SIG-M5 treated with dmso at 0.1 percent for 504 hours (cell line): ENCODE results near the gene STYXL1.

Experiments
- DNase-seq: peaks from one replicate; lab custom pipeline; 2025; ENCODE audit not compliant: unreplicated experiment; lab: John Stamatoyannopoulos, UW

Gene STYXL1

DNA sequence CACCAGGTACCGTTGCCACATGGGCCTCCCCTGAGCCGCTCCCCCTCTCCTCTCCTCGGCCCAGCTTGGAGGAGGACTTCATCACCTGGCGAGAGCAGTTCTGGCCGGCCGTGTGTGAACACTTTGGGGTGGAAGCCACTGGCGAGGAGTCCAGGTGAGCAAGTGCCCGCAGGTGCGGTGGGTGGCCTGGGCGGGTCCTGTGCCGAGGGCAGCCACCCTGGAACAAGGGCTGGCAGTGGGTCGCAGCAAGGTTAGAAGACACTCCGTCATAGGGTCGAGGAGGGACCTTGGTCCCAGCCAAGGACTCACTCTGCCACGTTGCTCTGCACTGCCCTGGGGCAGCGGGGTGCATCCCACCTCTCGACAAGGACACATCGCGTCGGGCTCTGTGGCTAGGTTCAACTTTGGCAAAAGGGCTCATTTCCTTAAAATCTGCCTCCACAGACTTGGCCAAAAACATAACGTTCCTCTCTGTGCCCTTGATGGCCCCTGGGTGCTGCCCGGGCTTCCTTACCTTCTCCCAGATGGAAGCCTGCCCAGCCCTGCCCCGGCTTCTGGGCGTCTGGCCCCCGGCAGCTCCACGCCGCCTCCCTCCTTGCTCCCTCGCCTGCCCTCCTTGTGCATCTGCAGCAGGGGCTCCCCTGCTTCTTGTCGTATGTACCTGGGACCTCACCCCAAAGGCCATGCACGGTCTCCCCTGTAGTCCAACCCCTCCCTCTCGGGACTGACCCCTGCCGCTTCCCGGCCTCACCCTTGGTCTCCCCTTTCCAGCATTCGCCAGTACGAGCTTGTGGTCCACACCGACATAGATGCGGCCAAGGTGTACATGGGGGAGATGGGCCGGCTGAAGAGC lies 66.1 kb downstream of the STYXL1 start:
- DNase-seq: no peak

DNA sequence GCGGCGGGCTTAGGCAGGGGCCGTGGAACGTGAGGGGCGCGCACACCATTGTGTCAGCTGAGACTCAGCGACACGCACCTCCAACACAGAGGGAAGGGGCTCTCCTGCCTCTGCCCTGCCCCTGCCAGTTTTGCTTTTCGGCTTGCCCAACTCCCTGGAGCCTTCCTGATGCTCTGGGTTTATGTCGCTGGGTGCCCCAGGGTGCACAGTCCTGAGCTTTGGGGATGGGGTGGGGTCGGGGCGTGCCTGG lies 66.7 kb downstream of the STYXL1 start:
- DNase-seq: no peak

DNA sequence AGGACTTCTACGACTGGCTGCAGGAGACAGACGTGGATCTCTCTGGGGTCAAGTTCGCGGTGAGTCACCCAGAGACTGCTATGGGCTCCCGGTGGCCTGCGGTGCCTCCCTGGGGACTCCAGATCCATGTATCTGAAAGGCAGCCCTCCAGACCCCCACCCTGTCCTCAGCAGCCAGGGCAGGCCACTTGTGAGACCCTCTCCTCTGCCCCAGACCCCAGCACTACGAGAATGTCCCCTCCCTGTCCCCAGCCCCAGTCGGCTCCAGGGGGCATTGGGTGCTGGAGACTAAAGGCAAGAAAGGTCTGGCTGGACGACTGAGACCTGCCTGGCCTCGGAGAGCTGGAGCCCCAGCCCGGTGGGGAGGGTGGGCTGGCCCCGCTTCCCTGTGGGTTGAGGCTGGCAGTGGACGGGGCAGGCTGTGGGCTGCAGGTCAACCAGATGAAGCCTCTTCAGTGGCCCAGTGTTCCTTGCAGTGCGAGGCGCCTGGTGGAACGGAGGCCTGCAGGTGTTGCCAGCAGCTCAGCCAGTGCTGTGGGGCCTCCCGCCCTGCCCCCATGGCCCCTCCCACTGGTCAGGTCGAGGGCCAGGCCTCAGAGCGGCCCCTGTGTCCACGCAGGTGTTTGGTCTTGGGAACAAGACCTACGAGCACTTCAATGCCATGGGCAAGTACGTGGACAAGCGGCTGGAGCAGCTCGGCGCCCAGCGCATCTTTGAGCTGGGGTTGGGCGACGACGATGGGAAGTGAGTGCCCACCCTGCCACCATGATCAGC lies 67.2 kb downstream of the STYXL1 start:
- no peak for DNase-seq

DNA sequence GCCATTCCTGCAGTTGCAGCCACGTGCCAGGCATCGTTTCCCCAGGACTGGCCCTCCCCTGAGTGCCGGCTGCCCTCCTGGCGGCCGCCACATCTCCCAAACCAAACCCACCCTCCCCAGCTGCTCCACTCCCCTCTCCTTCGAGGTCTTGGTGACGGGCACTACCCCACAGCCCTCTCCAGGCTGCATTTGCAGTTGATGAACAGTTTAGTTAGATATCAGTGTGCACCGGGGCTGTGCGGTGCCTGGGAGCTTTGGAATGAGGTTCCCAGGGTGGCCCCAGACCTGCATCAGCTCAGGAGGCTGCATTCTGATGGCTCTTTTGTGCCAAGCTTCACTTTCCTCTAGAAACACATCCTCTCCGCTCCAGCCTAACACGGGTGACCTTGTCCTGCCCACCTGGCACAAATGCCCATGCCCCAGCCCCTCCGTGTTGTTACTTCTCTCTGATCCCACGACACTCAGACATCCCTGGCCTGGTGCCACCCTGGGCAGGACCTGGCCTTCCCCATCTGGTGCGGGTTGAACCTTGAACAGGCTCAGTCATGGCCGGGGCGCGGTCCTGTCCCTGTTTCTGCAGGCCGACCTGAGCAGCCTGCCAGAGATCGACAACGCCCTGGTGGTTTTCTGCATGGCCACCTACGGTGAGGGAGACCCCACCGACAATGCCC lies 67.9 kb downstream of the STYXL1 start:
- no peak for DNase-seq

DNA sequence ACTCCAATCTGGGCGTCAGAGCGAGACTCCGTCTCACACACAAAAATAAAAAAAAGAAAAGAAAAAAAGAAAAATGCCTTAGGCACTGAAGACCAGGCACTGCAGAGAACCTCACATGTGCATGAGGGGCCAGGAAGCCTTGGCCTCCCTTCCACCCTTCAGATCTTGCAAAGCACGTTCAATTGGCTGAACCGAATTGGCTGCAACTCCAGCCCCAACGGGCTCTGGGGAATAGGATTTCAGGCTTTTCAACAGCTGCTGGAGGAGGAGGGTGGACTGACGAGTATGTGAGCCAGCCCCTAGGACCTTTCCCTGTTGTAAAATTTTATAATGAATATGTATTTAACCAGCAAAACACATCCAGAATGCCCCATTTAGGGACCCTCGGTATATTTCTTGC lies 70.1 kb downstream of the STYXL1 start:
- DNase-seq: no peak

DNA sequence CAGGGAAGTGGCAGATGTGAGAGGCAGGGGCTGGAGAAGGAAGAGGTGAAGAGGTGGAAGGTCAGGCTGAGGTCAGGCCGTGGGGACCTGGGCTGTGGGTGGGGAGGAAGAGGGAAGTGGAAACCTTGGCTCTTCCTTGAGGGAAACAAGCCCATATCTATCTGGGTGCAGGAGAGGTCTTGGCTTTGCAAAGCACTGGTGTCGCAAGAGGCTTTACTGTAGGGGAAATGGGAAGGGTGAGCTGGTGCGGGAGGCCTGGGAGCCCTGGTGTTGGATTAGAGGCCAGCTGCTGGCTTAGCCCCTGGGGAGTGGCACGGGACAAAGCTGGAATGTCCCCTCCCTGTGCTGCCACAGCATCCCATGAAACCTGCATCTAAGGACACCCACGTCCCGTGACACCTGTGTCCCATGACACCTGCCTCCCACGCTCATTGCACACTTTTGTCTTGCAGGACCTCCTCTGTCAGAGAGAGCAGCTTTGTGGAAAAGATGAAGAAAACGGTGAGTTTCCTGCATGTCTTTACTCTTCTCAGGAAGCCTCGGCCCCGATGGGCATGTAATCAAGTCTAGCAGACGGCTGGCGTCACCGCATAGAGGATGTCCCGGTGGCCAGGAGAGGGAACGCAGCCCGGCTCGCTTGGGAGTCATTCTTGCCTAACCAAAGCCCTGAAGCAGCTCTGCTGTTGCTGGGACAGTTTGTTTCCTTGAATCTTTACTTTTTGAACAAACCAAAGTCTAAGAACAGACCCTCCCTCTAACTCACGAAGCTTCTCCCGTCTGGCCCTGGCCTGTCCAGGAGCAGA lies 75.6 kb downstream of the STYXL1 start:
- DNase-seq: peak; percentile 75

DNA sequence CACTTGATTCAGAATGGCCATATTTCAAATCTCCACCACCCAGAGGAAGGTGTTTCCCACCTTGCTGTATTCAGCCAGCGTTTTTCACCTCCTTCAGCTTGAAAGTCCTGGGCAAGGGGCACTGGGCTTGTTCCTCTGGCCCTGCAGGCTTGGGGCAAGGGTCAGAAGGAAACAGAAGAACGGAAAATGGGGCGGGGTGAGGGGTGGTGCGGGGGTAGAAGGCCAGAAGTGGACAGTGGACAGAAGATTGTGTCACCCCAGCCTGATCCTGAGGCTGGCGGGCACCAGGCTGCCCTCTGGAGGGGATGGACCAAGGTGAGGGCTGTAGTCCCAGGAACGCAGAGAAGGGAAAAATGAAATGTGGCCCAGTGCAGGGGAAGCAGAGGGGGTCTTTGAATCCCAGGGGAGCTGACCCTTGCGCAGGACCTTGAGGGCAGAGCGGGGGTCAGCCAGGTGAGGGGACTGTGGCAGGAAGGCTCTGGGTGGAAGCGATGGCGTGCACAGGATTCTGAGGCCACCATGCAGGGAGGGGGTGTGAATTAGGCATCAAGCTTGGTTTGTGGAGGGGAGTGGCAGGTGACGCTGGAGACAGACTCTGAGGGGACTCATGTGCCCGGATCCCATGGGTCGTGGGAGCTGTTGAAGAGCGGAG lies 76.4 kb downstream of the STYXL1 start:
- no peak for DNase-seq

DNA sequence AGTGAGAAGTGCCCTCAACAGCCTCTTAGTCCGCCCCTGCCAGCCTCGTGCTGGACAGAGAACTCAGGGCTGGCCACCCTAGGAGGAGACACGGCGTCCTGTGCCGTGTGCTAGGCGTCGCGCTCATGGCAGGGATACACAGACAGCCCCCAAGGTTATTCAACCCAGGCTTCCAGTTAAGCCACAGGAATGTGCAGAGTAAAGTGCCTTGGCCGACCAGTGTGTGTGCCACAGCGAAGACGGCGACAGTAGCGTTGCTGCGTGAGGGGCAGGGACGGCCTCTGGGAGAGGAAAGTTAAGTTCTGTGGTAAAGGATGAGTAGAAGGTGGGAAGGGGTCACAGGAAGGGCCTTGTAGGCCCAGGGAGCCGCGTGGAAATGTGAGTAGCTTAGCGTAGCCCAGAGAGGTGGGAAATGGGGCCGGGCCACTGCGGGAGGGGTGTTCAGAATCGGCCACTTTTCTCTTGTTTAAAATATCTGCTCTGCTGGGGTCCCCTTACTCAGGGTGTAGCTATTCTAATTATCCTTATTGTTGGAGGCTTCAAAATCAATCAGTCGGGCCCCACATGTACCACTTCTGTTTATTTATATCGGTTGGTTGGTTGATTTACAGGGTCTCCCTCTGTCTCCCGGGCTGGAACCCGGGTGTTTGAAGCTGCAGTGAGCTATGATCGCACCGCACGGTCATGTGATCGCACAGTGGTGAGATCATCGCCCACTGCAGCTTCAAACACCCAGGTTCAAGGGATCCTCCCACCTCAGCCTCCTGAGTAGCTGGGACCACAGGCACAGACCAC lies 77.9 kb downstream of the STYXL1 start:
- DNase-seq: no peak

DNA sequence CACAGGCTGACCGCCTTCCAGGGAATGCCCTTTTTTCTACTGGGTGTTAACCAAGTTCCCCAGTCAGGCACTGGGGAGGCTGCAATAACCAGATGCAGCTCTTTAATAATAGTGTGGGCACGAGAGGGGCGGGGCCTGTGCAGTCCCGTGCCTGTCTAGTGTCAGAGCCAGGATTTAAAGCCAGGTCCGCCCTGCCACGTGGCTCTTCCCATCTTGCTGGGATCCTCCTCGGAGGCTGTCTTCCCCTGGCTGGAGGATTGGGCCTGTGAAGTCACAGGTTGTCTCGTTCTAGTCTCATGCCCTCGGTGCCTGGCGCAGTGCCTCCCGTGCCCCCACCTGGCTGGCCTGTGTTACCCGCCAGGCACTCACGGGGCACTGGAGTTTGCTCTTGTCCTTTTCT lies 78.6 kb downstream of the STYXL1 start:
- no peak for DNase-seq

DNA sequence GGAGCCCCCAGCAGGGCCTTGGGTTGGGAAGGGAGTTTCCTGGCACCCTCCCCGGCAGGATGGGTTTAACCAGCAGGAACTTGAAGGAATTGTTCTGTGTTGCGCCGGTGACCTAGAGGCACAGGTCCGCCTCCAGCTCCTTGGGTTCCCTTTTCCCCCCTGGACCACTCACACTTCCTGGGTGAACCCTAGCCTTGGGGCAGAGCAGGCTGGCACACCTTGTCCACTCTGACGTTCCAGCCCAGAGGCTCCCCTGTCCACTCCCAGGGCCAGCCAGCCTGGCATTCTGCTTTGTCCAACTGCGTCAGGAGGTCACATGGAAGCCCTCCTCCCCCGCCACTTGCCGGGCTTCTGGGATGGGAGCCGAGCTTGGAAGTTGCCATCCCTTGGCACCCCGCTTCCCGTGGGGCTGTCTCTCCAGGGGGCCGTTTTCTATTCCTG lies 79.2 kb downstream of the STYXL1 start:
- no peak for DNase-seq

DNA sequence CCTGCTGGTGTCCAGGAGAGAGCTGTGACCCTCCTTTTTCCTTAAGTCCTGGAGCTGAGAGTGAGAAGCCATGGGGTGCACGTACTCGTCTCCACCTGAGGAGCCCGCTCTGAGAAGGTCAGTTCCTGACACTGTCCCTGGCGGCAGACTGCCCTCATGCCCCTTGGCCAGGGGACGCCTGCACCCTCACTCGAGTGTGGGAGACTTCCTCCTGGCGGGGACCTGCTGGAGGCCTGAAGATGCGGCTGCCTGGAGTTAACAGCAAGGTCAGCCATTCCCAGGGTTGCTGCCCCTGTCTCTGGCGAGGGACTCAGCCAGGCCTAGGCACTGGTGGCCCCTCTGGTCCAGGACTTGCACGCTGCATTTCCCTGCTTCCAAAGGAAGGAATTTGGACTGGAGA lies 79.8 kb downstream of the STYXL1 start:
- no peak for DNase-seq

DNA sequence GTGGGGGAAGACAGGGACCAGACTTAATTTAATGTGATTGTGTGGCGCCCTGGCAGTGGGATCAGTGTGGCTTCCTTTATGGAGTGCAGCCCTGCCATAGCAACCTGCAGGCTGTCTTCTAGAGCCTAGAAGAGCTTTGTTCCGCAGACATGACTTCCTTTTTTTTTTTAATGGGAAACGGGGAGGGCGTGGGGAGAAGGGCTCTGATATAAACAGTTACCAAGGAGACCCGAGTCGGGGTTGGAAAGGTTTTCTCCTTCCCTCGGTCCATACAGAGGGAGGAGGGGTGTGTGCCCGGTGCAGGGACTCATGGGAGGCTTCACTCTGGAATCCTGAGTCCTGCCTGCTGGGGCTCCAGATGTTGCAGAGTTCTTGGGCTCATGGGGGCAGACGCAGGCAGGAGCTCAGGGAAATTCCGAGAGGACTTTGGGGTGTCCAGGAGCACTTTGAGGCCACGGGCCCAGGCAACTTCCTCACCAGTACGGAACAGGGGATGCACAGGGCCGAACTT lies 80.3 kb downstream of the STYXL1 start:
- DNase-seq: peak; percentile 27

DNA sequence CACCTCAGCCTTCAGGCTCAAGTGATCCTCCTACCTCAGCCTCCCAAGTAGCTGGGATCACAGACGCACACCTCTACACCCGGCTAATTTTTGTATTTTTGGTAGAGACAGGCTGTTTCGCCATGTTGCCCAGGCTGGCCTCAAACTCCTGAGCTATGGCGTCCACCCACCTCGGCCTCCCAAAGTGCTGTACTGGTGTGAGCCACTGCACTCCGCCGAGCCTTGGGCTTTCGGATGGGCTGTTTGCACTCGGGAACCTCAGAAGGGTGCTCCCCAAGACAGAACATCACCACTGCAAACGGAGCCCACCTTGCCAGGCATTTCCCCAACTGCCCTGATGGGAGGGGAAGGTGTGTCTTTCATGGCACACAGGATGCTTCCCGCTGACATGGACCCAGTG lies 80.7 kb downstream of the STYXL1 start:
- no peak for DNase-seq

DNA sequence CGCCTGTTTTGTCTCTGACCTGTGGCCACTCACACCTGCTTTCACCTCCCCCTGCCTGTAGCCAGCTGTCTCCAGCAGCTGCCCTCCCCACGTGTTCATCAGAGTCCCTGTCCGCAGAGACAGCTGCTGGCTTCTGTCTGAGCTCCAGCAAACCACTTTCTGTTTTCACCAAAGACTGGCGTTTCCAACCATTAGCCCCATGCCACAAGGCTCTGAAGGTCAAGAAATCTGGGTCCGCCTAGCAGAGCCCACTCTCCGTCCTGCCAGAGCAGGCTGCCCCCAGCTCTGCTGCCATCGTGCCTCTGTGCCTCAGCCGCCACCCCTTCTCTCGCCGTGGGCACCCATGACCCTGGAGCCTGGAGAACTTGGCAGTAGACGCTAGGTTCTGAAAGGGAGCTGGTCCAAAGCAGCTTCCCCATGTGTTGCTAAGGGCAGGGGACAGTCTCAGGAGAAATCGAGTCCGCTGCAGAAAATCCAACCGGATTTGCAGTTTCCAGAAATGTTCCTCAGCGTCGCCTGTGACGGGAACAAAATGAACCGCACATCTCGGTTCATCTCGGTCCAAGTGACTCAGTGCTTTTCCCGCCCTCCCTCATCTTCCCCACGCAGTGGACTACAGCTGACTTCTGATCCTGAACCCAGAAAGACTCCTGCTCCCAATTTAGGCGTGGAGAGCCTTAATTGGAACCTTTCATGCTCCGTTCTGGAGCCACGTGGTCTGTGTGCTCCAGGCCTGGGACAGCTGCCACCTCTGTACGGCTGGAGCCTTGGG lies 81.4 kb downstream of the STYXL1 start:
- DNase-seq: no peak

DNA sequence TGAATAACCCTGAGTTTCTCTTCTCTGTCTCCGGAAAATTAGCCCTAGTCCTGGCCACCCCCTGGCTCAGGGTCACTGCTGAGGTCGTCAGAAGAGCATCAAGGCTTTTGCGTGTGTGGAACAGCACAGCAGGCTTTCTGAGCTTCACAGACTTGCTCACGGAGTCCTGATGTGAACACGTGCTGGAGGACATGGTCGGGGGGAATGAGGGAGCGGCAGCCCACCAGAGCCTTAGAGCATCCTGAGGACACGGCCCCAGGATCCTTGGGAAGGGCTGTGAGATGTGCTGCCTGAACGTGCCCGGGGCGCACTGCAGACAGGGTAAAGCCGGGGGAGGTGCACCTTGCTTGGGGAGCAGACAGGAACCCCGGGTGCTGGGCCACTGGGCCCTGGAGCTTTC lies 82.2 kb downstream of the STYXL1 start:
- no peak for DNase-seq

DNA sequence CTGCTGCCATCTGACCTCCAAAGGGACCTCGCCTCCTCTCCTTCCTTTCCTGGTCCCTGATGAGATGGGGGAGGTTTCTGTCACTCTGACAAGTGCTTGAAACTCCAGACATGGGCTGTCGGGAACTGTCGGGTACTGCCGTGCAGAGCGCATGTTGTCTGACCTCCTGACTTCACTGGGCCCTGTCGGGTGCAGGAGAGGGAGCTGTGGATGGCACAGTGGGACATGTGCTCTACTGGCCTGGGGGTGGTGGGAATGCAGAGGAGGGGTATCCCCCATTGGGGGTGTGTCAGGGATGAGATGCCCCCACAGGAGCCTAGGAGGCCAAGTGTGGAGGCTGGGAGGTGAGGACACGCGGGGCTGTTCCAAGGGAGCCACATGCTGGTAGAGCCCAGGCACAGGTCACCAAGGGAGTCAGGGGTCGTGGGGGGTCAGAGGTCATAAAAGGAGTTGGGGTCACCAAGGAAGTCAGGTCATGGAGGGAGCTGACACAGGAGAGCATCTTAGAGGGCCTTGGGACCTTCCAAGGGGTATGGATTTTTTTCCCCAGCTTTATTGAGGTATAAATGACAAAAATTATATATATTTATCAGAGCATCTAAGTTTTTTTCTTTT lies 84.3 kb downstream of the STYXL1 start:
- DNase-seq: no peak

DNA sequence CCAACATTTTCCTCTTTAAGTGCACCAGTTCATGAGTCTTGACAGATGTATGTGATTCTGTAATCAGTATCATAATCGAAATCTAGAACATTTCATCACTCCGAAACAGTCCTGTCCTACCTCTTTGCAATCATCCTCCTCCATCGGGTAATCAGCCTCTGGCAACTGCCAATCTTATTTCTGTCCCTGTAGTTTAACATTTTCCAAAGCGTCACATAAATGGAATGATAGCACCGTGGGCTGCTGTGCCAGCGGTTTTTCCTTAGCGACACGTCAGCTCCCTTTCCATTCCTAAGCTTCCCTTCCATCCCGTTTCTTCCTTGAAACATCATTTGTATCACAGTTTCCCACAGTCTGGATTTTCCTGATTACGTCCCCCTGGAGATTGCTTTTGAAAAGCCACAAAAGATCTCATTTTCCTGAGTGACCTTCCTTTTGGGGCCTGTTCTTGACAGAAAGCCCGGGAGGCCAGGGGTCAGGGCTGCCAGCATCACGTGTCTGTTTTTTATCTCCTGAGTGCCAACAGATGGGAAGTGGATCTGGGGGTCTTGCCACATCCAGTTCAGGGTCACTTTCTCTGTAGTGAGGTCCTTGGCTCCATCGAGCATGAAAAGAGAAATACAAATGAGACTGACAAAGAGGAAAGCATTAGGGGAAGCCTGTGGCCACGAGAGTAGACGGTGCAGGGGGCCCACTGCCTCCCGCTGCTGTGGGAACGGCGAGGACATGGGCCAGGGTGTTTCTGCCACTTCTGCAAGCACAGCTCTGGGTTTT lies 85.0 kb downstream of the STYXL1 start:
- DNase-seq: no peak

DNA sequence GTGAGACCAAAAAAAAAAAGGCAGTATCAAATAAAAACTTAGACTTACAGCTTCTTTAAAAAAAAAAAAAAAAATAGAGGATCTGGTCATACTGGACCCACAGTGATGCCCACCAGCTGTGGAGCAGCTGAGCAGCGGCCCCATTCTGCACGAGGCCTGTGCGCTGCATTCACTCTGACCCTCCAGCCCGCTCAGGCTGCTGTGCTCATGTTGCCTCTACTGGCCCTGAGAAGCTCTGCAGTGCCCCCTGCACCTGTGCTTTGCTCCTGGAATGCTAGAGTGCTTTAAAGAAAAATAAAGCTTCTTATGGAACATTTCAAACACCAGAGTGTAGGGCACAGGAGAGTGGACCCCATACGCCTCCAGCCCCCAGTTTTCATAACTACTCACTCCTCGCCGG lies 86.6 kb downstream of the STYXL1 start:
- no peak for DNase-seq
